ENCODE measurements around the gene MLN. TPM values are rescaled to one million over a fixed set of nuclear protein-coding genes. Genes with fewer than 3 reads are reported as not detected.

MLN gene
- total and polyA plus RNA-seq, 2 of the 4 experiments (the other 2 are of a cell fraction): not detected

DNA sequence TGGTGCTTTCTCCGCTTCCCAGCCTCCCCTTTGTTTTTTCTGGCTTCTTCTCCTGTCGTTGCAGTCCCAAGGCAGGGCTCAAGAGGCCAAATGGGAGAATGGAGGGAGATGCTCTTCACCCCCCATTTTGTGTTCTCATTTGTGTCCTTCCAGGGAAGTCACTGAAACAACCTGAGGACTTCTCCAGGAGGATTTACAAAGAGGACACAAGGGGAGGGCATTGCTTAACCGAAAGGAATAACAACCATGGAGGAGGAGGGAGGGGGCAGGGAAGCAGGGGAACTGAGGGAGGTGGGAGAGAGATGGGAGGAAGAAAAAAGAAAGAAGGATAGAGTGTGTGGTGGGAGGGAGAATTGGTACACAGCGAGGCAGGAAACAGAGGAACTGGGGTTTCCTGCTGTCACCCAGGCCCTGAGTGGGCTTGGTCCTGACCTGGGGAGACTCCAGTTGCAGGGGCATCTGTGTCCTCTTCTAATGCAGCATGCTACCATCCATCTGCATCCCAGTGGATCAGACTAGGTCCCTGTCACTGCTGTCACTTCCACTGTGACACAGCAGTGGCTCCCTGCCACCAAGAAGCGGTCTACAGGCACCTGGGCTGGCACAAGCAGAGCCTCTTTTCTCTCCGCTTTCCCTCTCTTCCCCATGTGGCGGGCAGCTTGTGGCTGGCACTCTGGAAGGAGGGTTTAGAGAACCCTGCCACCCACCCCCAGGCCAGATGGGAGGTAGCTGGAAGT is 17.1 kb upstream of the MLN start:
- Histone ChIP-seq H3K9me3 (ENCODE audit: control insufficient read depth, insufficient read depth, low read length) (no peaks in the 10 kb centered on the region), H4K20me1 (ENCODE audit: insufficient read depth, low read length) (no peaks in the 10 kb centered on the region), H3K14ac (replicated peaks; ENCODE audit: low read depth, low read length) (no peak overlapping the region), H3K9me1 (ENCODE audit: insufficient read depth, low read length) (0 out of 2 replicates have a peak, but pooled peaks cover 6% of the 10 kb centered on the region), H3K36me3 (ENCODE audit: control insufficient read depth, insufficient read depth, low read length) (no peaks in the 10 kb centered on the region), H3K79me1 (ENCODE audit: low read depth in 1 of 2, low read length in 2 of 2) (no peaks in the 10 kb centered on the region), H2AK5ac (ENCODE audit: low read depth, low read length) (no peak overlapping the region), H2BK5ac (ENCODE audit: low read depth, low read length, poor library complexity, severe bottlenecking) (no peak overlapping the region), H3K18ac (ENCODE audit: low read depth, low read length) (no peak overlapping the region), H3K4ac (ENCODE audit: low read depth, low read length) (no peak overlapping the region), H4K91ac (ENCODE audit: insufficient read depth, low read depth, low read length) (no peak overlapping the region), H3K27ac (ENCODE audit: insufficient read depth, low read length) (no peak overlapping the region), H3K4me2 (ENCODE audit: low read depth, low read length) (no peak overlapping the region), H4K8ac (ENCODE audit: low read depth in 2 of 2, low read length in 2 of 2) (no peak overlapping the region), H2AFZ (replicated peaks; ENCODE audit: low read length, poor library complexity) (no peak overlapping the region), H2BK15ac (ENCODE audit: low read depth, low read length) (no peak overlapping the region), H3K9ac (ENCODE audit: low read depth, low read length) (no peak overlapping the region), H2BK20ac (ENCODE audit: low read depth, low read length) (no peak overlapping the region), H3K56ac (ENCODE audit: extremely low read depth, insufficient read depth, low read length) (no peak overlapping the region), H2BK120ac (ENCODE audit: low read depth, low read length) (no peak overlapping the region), H3K4me3 (ENCODE audit: insufficient read depth, low read depth, low read length) (no peak overlapping the region), H3K27me3 (ENCODE audit: control insufficient read depth, insufficient read depth, low read length) (peaks cover 50% of the 10 kb centered on the region), H3K4me1 (ENCODE audit: control insufficient read depth, insufficient read depth, low read length) (peaks cover 4% of the 10 kb centered on the region; the same call in 1 of the 2 replicates), H4K5ac (ENCODE audit: low read depth, low read length) (no peak overlapping the region), H3K23ac (ENCODE audit: low read depth, low read length) (no peak overlapping the region), H2AK9ac (replicated peaks; ENCODE audit: low read depth, low read length, poor library complexity) (no peak overlapping the region)
- dilution Hi-C loops (cut with HindIII; ENCODE audit: low sequenced_read_pairs, unreplicated experiment): no loop called here
- ChIA-PET CTCF (no interaction called here), POLR2A (ENCODE audit: unreplicated experiment) (no interaction called here)
- BruUV-seq (replicated peaks): no TSS peak
- ATAC-seq (ENCODE audit: low read depth) (no peak), DNase-seq (no peak)
- intact Hi-C loops (cut with micrococcal nuclease): no loop called here
- in situ Hi-C loops (cut with MboI; ENCODE audit: low sequenced_read_pairs): no loop called here
- WGBS, 2 experiments (ENCODE audit: extremely low coverage in 2 of 2, insufficient read length in 1 of 2): 50% methylated on average over 1 of the region's 7 CpGs; no CpG with 5 or more reads in 1 of the 2 experiments
- TF ChIP-seq, protein P1, sequence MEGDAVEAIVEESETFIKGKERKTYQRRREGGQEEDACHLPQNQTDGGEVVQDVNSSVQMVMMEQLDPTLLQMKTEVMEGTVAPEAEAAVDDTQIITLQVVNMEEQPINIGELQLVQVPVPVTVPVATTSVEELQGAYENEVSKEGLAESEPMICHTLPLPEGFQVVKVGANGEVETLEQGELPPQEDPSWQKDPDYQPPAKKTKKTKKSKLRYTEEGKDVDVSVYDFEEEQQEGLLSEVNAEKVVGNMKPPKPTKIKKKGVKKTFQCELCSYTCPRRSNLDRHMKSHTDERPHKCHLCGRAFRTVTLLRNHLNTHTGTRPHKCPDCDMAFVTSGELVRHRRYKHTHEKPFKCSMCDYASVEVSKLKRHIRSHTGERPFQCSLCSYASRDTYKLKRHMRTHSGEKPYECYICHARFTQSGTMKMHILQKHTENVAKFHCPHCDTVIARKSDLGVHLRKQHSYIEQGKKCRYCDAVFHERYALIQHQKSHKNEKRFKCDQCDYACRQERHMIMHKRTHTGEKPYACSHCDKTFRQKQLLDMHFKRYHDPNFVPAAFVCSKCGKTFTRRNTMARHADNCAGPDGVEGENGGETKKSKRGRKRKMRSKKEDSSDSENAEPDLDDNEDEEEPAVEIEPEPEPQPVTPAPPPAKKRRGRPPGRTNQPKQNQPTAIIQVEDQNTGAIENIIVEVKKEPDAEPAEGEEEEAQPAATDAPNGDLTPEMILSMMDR (conservative IDR thresholded peaks at IDR 0.05; ENCODE audit: low read depth, low read length): no peak
- TF ChIP-seq CEBPB (IDR thresholded peaks at IDR 0.05; ENCODE audit: low read depth, low read length) (no peak), RFX5 (IDR thresholded peaks at IDR 0.05; ENCODE audit: low read depth, low read length) (no peak), CHD1 (IDR thresholded peaks at IDR 0.05; ENCODE audit: low read depth, low read length) (no peak), MXI1 (IDR thresholded peaks at IDR 0.05; ENCODE audit: borderline replicate concordance, low read depth, low read length) (no peak), RCOR1 (IDR thresholded peaks at IDR 0.05; ENCODE audit: insufficient replicate concordance, low read length) (no peak), POLR2A (IDR thresholded peaks at IDR 0.05; ENCODE audit: low read depth, low read length) (no peak)
